Hepatocyte (in vitro differentiated cells): ENCODE results near the gene KLK2. TPM values are rescaled to one million over a fixed set of nuclear protein-coding genes. Genes with fewer than 3 reads are reported as not detected.

Experiments used
- DNase-seq: peaks from one replicate; pipeline ENCODE4 v3.0.0-alpha.2; 2016; ENCODE audit warnings: low spot score
- H2AFZ ChIP-seq: fragments of 200-600 bp; sonication (generic); 2 replicates; pipeline ENCODE4 v1.6.0; 2016; ENCODE audit warnings: antibody characterized with exemption, mild to moderate bottlenecking
- H3K27ac ChIP-seq: fragments of 200-600 bp; sonication (generic); 2 replicates; pipeline ENCODE4 v1.5.1; 2016; ENCODE audit warnings: mild to moderate bottlenecking
- H3K27me3 ChIP-seq: fragments of 200-600 bp; sonication (generic); 2 replicates; pipeline ENCODE4 v1.6.1; 2016
- H3K36me3 ChIP-seq: fragments of 200-600 bp; sonication (generic); replicated peaks from 2 replicates; pipeline ENCODE4 v1.5.1; 2016; ENCODE audit warnings: low read depth; ENCODE audit not compliant: insufficient read depth
- H3K4me1 ChIP-seq: fragments of 200-600 bp; sonication (generic); 2 replicates; pipeline ENCODE4 v1.5.1; 2016; ENCODE audit warnings: mild to moderate bottlenecking, moderate library complexity; ENCODE audit not compliant: insufficient read depth
- H3K4me2 ChIP-seq: fragments of 200-600 bp; sonication (generic); 2 replicates; pipeline ENCODE4 v1.6.0; 2016
- H3K4me3 ChIP-seq: fragments of 200-600 bp; sonication (generic); 2 replicates; pipeline ENCODE4 v1.5.1; 2016; ENCODE audit warnings: mild to moderate bottlenecking
- H3K79me2 ChIP-seq: fragments of 200-600 bp; sonication (generic); 2 replicates; pipeline ENCODE4 v1.6.0; 2017; ENCODE audit warnings: mild to moderate bottlenecking
- H3K9me2 ChIP-seq: fragments of 200-600 bp; sonication (generic); replicated peaks from 2 replicates; pipeline ENCODE4 v1.6.0; 2017; ENCODE audit warnings: mild to moderate bottlenecking; ENCODE audit not compliant: insufficient read depth
- H3K9me3 ChIP-seq: fragments of 200-600 bp; sonication (generic); 2 replicates; pipeline ENCODE4 v1.5.1; 2016; ENCODE audit warnings: low read depth, mild to moderate bottlenecking
- H4K20me1 ChIP-seq: fragments of 200-600 bp; sonication (generic); 2 replicates; pipeline ENCODE4 v1.6.0; 2016; ENCODE audit warnings: mild to moderate bottlenecking; ENCODE audit not compliant: insufficient read depth, poor library complexity, severe bottlenecking
- CTCF ChIP-seq: fragments of 200-600 bp; sonication (generic); IDR thresholded peaks from 2 replicates; pipeline ENCODE4 v1.5.1; 2016; ENCODE audit warnings: antibody characterized with exemption, mild to moderate bottlenecking; ENCODE audit not compliant: poor library complexity
- EZH2 ChIP-seq: fragments of 200-600 bp; sonication (generic); IDR thresholded peaks from 2 replicates; pipeline ENCODE4 v1.6.1; 2016; ENCODE audit warnings: antibody characterized with exemption, mild to moderate bottlenecking, borderline replicate concordance
- EZH2phosphoT487 ChIP-seq: fragments of 200-600 bp; sonication (generic); IDR thresholded peaks from one replicate; pipeline ENCODE4 v1.6.1; 2018; ENCODE audit warnings: antibody characterized with exemption, mild to moderate bottlenecking, low read depth, moderate library complexity; ENCODE audit not compliant: unreplicated experiment, severe bottlenecking
- WGBS: methylation state at CpG from one replicate; pipeline ENCODE4 v1.1.6; 2016; ENCODE audit warnings: low lambda C conversion rate; ENCODE audit errors: missing lambda C conversion rate; 5-methylcytosine and 5-hydroxymethylcytosine counted together
- polyA plus RNA-seq: library from polyadenylated mRNA; unstranded; fragments of >200 nt; fragmentation: Nextera tagmentation; extraction: Ambion mirVana; gene quantifications from 2 replicates; pipeline ENCODE4 v1.2.1, GENCODE V29; 2016
- total RNA-seq: library from RNA; depleted of rRNA; stranded (reverse); fragments of >200 nt; gene quantifications from 2 replicates; pipeline ENCODE4 v1.2.3, GENCODE V29; 2014

The KLK2 gene
- total and polyA plus RNA-seq, 2 experiments from 2014 or later = not detected

DNA sequence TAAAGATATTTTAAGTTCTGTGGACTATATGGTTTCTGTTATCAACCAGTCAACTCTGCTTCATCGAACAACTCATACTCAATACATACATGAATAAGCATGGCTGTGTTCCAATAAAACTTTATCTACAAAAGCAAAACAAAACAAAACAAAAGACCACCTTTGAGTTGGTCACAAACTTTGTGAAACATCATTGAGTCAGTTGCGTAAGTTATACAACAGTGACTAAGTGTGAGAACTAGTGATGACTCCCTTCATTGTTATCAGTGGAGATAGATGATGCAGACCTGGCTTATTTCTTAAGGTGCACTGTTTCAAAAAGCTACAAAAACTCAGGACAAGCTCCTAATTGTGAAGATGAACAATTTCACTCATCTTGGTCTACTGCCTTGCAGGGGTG lies 52.5 kb downstream of the KLK2 start:
- Histone ChIP-seq H3K9me3 (no peaks in the 10 kb centered on the region), H3K27ac (no peak overlapping the region), H2AFZ (no peak overlapping the region), H3K4me2 (no peak overlapping the region), H3K79me2 (no peaks in the 10 kb centered on the region), H3K9me2 (no peaks in the 10 kb centered on the region), H3K36me3 (no peaks in the 10 kb centered on the region), H3K4me1 (no peaks in the 10 kb centered on the region), H4K20me1 (no peaks in the 10 kb centered on the region), H3K4me3 (no peak overlapping the region), H3K27me3 (peaks cover 8% of the 10 kb centered on the region)
- no peak for TF ChIP-seq EZH2phosphoT487
- DNase-seq = no peak
- WGBS = 85% methylated on average over 2 of the region's 2 CpGs

DNA sequence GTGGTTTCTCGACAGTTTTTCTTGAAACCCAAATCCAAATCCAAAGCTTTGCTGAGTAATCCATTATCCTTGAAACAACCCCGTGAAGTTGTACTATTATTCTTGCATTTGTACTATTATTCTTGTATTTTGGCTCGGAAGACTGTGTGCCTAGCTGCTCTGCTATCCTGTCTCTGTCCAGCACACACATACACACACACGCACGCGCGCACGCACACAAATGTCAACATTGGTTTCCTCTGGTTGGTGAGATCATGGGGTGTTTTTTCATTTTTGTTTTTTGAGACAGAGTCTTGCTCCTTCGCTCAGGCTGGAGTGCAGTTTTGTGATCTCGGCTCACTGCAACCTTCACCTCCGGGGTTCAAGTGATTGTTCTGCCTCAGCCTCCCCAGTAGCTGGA lies 52.9 kb downstream of the KLK2 start:
- H3K27me3 ChIP-seq = peaks cover 8% of the 10 kb centered on the region
- WGBS = 87% methylated on average over 11 of the region's 11 CpGs

GRCh38 chr19:50928831-50929230 lies 55.6 kb downstream of the KLK2 start:
- no peaks in the 10 kb centered on the region for H4K20me1 ChIP-seq
- H3K4me3 ChIP-seq = no peak overlapping the region
- no peaks in the 10 kb centered on the region for H3K36me3 ChIP-seq
- no peak for DNase-seq
- H3K4me2 ChIP-seq = no peak overlapping the region
- H3K27ac ChIP-seq = no peak overlapping the region
- H3K9me3 ChIP-seq = no peaks in the 10 kb centered on the region
- no peaks in the 10 kb centered on the region for H3K79me2 ChIP-seq
- H3K4me1 ChIP-seq = no peaks in the 10 kb centered on the region
- peaks cover 8% of the 10 kb centered on the region for H3K27me3 ChIP-seq
- H3K9me2 ChIP-seq = no peaks in the 10 kb centered on the region
- no peak overlapping the region for H2AFZ ChIP-seq
- TF ChIP-seq CTCF (no peak), EZH2 (no peak), EZH2phosphoT487 (no peak)
- WGBS = 86% methylated on average over 5 of the region's 5 CpGs

More for the DNA sequence above, 52.9 kb downstream of the KLK2 start:
- Histone ChIP-seq H3K79me2 (no peaks in the 10 kb centered on the region), H2AFZ (no peak overlapping the region), H3K4me1 (no peaks in the 10 kb centered on the region), H3K4me3 (no peak overlapping the region), H3K36me3 (no peaks in the 10 kb centered on the region), H3K9me2 (no peaks in the 10 kb centered on the region), H4K20me1 (no peaks in the 10 kb centered on the region), H3K27ac (no peak overlapping the region), H3K4me2 (no peak overlapping the region), H3K9me3 (no peaks in the 10 kb centered on the region)
- no peak for TF ChIP-seq EZH2
- TF ChIP-seq EZH2phosphoT487 = no peak
- DNase-seq = no peak

Other genes starting within 250 kb of the KLK2 start
- 0.48 and 1.5 TPM in 2 replicates for gene SYT3, start 233.6 kb upstream of the KLK2 start, total RNA-seq
- gene SYT3, start 233.6 kb upstream of the KLK2 start, polyA plus RNA-seq = 2.2 and 4.3 TPM in 2 replicates
- gene C19orf81, start 224.0 kb upstream of the KLK2 start, total RNA-seq = 2.2 and 4.1 TPM in 2 replicates
- gene C19orf81, start 224.0 kb upstream of the KLK2 start, polyA plus RNA-seq = 12.4 and 14.7 TPM in 2 replicates
- 0.24 and 2.3 TPM in 2 replicates for gene SHANK1, start 153.6 kb upstream of the KLK2 start, total RNA-seq
- 0.56 and 1.4 TPM in 2 replicates for gene SHANK1, start 153.6 kb upstream of the KLK2 start, polyA plus RNA-seq
- gene CLEC11A, start 150.1 kb upstream of the KLK2 start, total RNA-seq = 27.6 and 30.3 TPM in 2 replicates
- 72.4 and 111 TPM in 2 replicates for gene CLEC11A, start 150.1 kb upstream of the KLK2 start, polyA plus RNA-seq
- gene GPR32, start 103.0 kb upstream of the KLK2 start, total RNA-seq = not detected in 2 replicates
- not detected in 2 replicates for gene GPR32, start 103.0 kb upstream of the KLK2 start, polyA plus RNA-seq
- not detected in 2 replicates for gene ACP4, start 83.0 kb upstream of the KLK2 start, total RNA-seq
- not detected in 2 replicates for gene ACP4, start 83.0 kb upstream of the KLK2 start, polyA plus RNA-seq
- gene KLK1, start 49.7 kb upstream of the KLK2 start, total RNA-seq = 2.7 and 3.9 TPM in 2 replicates
- 6.6 and 8.2 TPM in 2 replicates for gene KLK1, start 49.7 kb upstream of the KLK2 start, polyA plus RNA-seq
- gene KLK15, start 39.9 kb upstream of the KLK2 start, total RNA-seq = not detected in 2 replicates
- not detected in 2 replicates for gene KLK15, start 39.9 kb upstream of the KLK2 start, polyA plus RNA-seq
- not detected in 2 replicates for gene KLK3, start 18.5 kb upstream of the KLK2 start, total RNA-seq
- 0.60 TPM in 1 of 2 replicates, not detected in the other for gene KLK3, start 18.5 kb upstream of the KLK2 start, polyA plus RNA-seq
- not detected in 2 replicates for gene KLK4, start 38.0 kb downstream of the KLK2 start, total RNA-seq
- 0.28 and 0.33 TPM in 2 replicates for gene KLK4, start 38.0 kb downstream of the KLK2 start, polyA plus RNA-seq
- gene KLK5, start 79.6 kb downstream of the KLK2 start, total RNA-seq = not detected in 2 replicates
- 0.24 TPM in 1 of 2 replicates, not detected in the other for gene KLK5, start 79.6 kb downstream of the KLK2 start, polyA plus RNA-seq
- 1.1 and 2.0 TPM in 2 replicates for gene KLK6, start 96.2 kb downstream of the KLK2 start, total RNA-seq
- gene KLK6, start 96.2 kb downstream of the KLK2 start, polyA plus RNA-seq = 5.4 and 7.6 TPM in 2 replicates
- gene KLK7, start 110.5 kb downstream of the KLK2 start, total RNA-seq = 0.20 and 3.9 TPM in 2 replicates
- gene KLK7, start 110.5 kb downstream of the KLK2 start, polyA plus RNA-seq = 1.1 and 2.8 TPM in 2 replicates
- 0.16 and 0.87 TPM in 2 replicates for gene KLK8, start 128.2 kb downstream of the KLK2 start, total RNA-seq
- 5.4 and 9.0 TPM in 2 replicates for gene KLK8, start 128.2 kb downstream of the KLK2 start, polyA plus RNA-seq
- gene KLK10, start 146.3 kb downstream of the KLK2 start, total RNA-seq = 0.10 and 1.8 TPM in 2 replicates
- gene KLK10, start 146.3 kb downstream of the KLK2 start, polyA plus RNA-seq = 1.3 and 3.4 TPM in 2 replicates
- 1.4 TPM in 1 of 2 replicates, not detected in the other for gene KLK11, start 153.2 kb downstream of the KLK2 start, total RNA-seq
- 2.2 and 2.6 TPM in 2 replicates for gene KLK11, start 153.2 kb downstream of the KLK2 start, polyA plus RNA-seq
- gene KLK12, start 161.6 kb downstream of the KLK2 start, total RNA-seq = 0.80 TPM in 1 of 2 replicates, not detected in the other
- 2.3 TPM in 1 of 2 replicates, not detected in the other for gene KLK12, start 161.6 kb downstream of the KLK2 start, polyA plus RNA-seq
- 0.36 TPM in 1 of 2 replicates, not detected in the other for gene KLK13, start 191.7 kb downstream of the KLK2 start, total RNA-seq
- 0.52 and 1.0 TPM in 2 replicates for gene KLK13, start 191.7 kb downstream of the KLK2 start, polyA plus RNA-seq
- gene KLK14, start 209.4 kb downstream of the KLK2 start, total RNA-seq = 0.13 TPM in 1 of 2 replicates, not detected in the other
- gene KLK14, start 209.4 kb downstream of the KLK2 start, polyA plus RNA-seq = not detected in 2 replicates
- 6.7 and 7.7 TPM in 2 replicates for gene CTU1, start 235.0 kb downstream of the KLK2 start, total RNA-seq
- 12.6 and 15.9 TPM in 2 replicates for gene CTU1, start 235.0 kb downstream of the KLK2 start, polyA plus RNA-seq